ENCODE measurements around the gene PEX10. TPM values are rescaled to one million over a fixed set of nuclear protein-coding genes. Genes with fewer than 3 reads are reported as not detected.

PEX10 gene
- polyA plus RNA-seq, 1 donor from 2014 or later: 30.1 TPM

DNA sequence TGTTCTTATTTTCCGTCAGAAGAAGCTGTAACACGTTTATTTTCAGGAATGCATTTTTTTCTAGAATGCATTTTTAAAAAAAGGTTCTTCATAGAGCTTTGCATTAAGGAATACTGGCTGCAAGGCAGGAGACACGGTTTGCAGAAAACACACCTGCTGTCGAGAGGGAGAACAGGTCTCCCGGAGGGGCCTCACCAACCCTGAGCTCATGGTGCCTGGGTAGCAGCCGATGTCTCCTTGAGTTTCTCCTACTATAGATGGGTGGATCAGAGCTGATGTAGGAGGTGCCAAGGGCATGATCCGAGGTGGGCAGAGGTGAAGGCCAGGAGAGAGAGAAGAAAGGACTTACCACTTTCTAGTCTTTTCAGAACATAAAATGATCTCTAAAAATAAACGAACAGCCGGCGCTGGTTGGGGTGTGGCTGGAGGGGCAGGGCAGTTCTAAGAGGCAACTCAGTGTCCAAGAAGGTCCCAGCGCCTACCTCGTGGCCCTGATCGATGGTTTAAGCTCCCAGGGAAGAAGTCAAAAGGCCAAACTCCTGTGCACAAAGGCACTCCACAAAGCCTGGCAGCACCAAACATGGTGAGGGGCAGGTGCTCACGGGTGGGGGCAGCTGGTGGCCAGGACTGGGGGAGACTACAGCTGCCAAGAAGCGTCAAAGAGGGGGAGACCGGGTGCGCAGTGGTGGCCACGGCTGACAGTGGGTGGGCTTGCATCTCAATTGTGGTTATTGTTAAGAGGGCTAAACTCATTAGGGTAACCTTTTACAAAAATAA, 33.2 kb downstream of the PEX10 start:
- no peaks in the 10 kb centered on the region for H3K9me2 ChIP-seq (ENCODE audit: insufficient read depth, low read length)
- H3K79me2 ChIP-seq (replicated peaks; ENCODE audit: insufficient read depth, low read length): no peaks in the 10 kb centered on the region
- no peaks in the 10 kb centered on the region for H3K36me3 ChIP-seq (ENCODE audit: insufficient read depth, low read length)
- H3K27ac ChIP-seq (ENCODE audit: low read length): no peak overlapping the region
- TF ChIP-seq TAF1 (IDR thresholded peaks at IDR 0.05; ENCODE audit: low read depth) (no peak), EP300 (conservative IDR thresholded peaks at IDR 0.05; ENCODE audit: poor library complexity, severe bottlenecking) (no peak)
- no peaks in the 10 kb centered on the region for H3F3A ChIP-seq (ENCODE audit: insufficient read depth, low read length, poor library complexity, severe bottlenecking)
- no peaks in the 10 kb centered on the region for H3K9me3 ChIP-seq (ENCODE audit: low read length)
- H2AFZ ChIP-seq (ENCODE audit: low read depth, low read length): no peak overlapping the region
- no peaks in the 10 kb centered on the region for H4K20me1 ChIP-seq (ENCODE audit: insufficient read depth)
- no peak overlapping the region for H3K4me2 ChIP-seq (ENCODE audit: low read length)
- no peaks in the 10 kb centered on the region for H3K27me3 ChIP-seq (ENCODE audit: insufficient read depth, low read depth, low read length)
- H3K4me3 ChIP-seq (ENCODE audit: low read length): no peak overlapping the region
- no peak overlapping the region for H3K9ac ChIP-seq (ENCODE audit: low read length)

DNA sequence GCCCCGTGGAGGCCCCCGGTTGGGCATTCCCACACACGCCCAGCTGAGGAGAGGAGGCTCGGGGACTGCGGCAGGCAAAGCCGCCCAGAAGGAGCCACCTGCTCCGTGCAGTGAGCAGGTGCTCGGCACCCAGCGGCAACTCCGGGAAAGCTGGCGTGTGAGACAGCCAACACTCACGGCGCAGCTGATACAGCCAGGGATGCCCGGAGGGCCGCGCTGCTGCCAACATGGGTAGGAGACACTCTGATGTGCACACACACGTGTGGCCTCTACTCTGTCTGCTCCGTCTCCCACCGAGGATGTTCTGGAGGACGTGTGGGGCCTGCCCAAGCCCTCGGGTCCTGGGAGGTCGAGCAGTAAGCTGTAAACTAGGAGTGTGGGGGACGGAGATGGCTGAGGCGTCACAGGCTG, 33.9 kb downstream of the PEX10 start:
- Histone ChIP-seq H3K36me3 (ENCODE audit: insufficient read depth, low read length) (no peaks in the 10 kb centered on the region), H3F3A (ENCODE audit: insufficient read depth, low read length, poor library complexity, severe bottlenecking) (no peaks in the 10 kb centered on the region), H2AFZ (ENCODE audit: low read depth, low read length) (no peak overlapping the region), H3K4me3 (ENCODE audit: low read length) (no peak overlapping the region), H3K27ac (ENCODE audit: low read length) (no peak overlapping the region), H3K9ac (ENCODE audit: low read length) (no peak overlapping the region), H3K4me2 (ENCODE audit: low read length) (no peak overlapping the region), H4K20me1 (ENCODE audit: insufficient read depth) (no peaks in the 10 kb centered on the region), H3K9me3 (ENCODE audit: low read length) (no peaks in the 10 kb centered on the region), H3K79me2 (replicated peaks; ENCODE audit: insufficient read depth, low read length) (no peaks in the 10 kb centered on the region), H3K9me2 (ENCODE audit: insufficient read depth, low read length) (no peaks in the 10 kb centered on the region), H3K27me3 (ENCODE audit: insufficient read depth, low read depth, low read length) (no peaks in the 10 kb centered on the region)
- TF ChIP-seq, protein P1, sequence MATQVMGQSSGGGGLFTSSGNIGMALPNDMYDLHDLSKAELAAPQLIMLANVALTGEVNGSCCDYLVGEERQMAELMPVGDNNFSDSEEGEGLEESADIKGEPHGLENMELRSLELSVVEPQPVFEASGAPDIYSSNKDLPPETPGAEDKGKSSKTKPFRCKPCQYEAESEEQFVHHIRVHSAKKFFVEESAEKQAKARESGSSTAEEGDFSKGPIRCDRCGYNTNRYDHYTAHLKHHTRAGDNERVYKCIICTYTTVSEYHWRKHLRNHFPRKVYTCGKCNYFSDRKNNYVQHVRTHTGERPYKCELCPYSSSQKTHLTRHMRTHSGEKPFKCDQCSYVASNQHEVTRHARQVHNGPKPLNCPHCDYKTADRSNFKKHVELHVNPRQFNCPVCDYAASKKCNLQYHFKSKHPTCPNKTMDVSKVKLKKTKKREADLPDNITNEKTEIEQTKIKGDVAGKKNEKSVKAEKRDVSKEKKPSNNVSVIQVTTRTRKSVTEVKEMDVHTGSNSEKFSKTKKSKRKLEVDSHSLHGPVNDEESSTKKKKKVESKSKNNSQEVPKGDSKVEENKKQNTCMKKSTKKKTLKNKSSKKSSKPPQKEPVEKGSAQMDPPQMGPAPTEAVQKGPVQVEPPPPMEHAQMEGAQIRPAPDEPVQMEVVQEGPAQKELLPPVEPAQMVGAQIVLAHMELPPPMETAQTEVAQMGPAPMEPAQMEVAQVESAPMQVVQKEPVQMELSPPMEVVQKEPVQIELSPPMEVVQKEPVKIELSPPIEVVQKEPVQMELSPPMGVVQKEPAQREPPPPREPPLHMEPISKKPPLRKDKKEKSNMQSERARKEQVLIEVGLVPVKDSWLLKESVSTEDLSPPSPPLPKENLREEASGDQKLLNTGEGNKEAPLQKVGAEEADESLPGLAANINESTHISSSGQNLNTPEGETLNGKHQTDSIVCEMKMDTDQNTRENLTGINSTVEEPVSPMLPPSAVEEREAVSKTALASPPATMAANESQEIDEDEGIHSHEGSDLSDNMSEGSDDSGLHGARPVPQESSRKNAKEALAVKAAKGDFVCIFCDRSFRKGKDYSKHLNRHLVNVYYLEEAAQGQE (IDR thresholded peaks at IDR 0.05; ENCODE audit: borderline replicate concordance): no peak
- no peak for TF ChIP-seq RAD21 (conservative IDR thresholded peaks at IDR 0.05)
- TF ChIP-seq MXI1 (conservative IDR thresholded peaks at IDR 0.05; ENCODE audit: poor library complexity, severe bottlenecking): no peak
- no peak for TF ChIP-seq POLR2AphosphoS5 (IDR thresholded peaks at IDR 0.05)
- TF ChIP-seq SMC3 (conservative IDR thresholded peaks at IDR 0.05; ENCODE audit: poor library complexity): no peak
- no peak for TF ChIP-seq EP300 (conservative IDR thresholded peaks at IDR 0.05; ENCODE audit: poor library complexity, severe bottlenecking)
- TF ChIP-seq TAF1 (IDR thresholded peaks at IDR 0.05; ENCODE audit: low read depth): no peak
- TF ChIP-seq, protein P2, sequence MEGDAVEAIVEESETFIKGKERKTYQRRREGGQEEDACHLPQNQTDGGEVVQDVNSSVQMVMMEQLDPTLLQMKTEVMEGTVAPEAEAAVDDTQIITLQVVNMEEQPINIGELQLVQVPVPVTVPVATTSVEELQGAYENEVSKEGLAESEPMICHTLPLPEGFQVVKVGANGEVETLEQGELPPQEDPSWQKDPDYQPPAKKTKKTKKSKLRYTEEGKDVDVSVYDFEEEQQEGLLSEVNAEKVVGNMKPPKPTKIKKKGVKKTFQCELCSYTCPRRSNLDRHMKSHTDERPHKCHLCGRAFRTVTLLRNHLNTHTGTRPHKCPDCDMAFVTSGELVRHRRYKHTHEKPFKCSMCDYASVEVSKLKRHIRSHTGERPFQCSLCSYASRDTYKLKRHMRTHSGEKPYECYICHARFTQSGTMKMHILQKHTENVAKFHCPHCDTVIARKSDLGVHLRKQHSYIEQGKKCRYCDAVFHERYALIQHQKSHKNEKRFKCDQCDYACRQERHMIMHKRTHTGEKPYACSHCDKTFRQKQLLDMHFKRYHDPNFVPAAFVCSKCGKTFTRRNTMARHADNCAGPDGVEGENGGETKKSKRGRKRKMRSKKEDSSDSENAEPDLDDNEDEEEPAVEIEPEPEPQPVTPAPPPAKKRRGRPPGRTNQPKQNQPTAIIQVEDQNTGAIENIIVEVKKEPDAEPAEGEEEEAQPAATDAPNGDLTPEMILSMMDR (IDR thresholded peaks at IDR 0.05; ENCODE audit: poor library complexity, severe bottlenecking): no peak
- no peak for TF ChIP-seq EZH2 (IDR thresholded peaks at IDR 0.05; ENCODE audit: borderline replicate concordance, insufficient read depth, low read length, poor library complexity, severe bottlenecking)

Measured in neural cell (in vitro differentiated cells).